Right kidney (tissue), 1 donor: ENCODE measurements around the gene PLCH2.

Experiments used
- DNase-seq: peaks from one replicate; pipeline ENCODE4 v3.0.0-alpha.2; 2016

Gene PLCH2

GRCh38 chr1:2515763-2516080 is 39.6 kb downstream of the PLCH2 start:
- no peak for DNase-seq

- DNase-seq, result no peak
These were observed 40.0 kb downstream of the PLCH2 start for GRCh38 chr1:2516124-2516523.

GRCh38 chr1:2516946-2517345 is 40.9 kb downstream of the PLCH2 start:
- DNase-seq, result no peak

GRCh38 chr1:2517966-2518365 is 41.9 kb downstream of the PLCH2 start:
- no peak for DNase-seq

GRCh38 chr1:2518528-2518927 is 42.4 kb downstream of the PLCH2 start:
- no peak for DNase-seq

GRCh38 chr1:2519029-2519685 is 43.1 kb downstream of the PLCH2 start:
- DNase-seq, result no peak

- DNase-seq, result no peak
These were observed 43.6 kb downstream of the PLCH2 start for GRCh38 chr1:2519729-2520128.

GRCh38 chr1:2520206-2520605 is 44.1 kb downstream of the PLCH2 start:
- DNase-seq, result no peak

- no peak for DNase-seq
These were observed 44.7 kb downstream of the PLCH2 start for GRCh38 chr1:2520806-2521205.

GRCh38 chr1:2522230-2522629 is 46.1 kb downstream of the PLCH2 start:
- no peak for DNase-seq

GRCh38 chr1:2523191-2523890 is 47.3 kb downstream of the PLCH2 start:
- no peak for DNase-seq

GRCh38 chr1:2523891-2524609 is 48.0 kb downstream of the PLCH2 start:
- no peak for DNase-seq

- DNase-seq, result no peak
These were observed 49.5 kb downstream of the PLCH2 start for GRCh38 chr1:2525572-2525919.

- DNase-seq, result peak; percentile 83
These were observed 50.1 kb downstream of the PLCH2 start, which contains the start of gene PANK4 for GRCh38 chr1:2525920-2526823. Gene PANK4, minus strand, starts transcription at chr1:2526596. Its CDS starts 9 bp downstream, at chr1:2526587.

GRCh38 chr1:2526824-2527555 is 50.9 kb downstream of the PLCH2 start:
- peak; percentile 66 for DNase-seq

GRCh38 chr1:2527556-2527860 is 51.4 kb downstream of the PLCH2 start:
- no peak for DNase-seq

GRCh38 chr1:2528016-2528415 is 51.9 kb downstream of the PLCH2 start:
- no peak for DNase-seq

- no peak for DNase-seq
These were observed 52.5 kb downstream of the PLCH2 start for GRCh38 chr1:2528611-2528965.

- DNase-seq, result peak; percentile 58
These were observed 53.1 kb downstream of the PLCH2 start for GRCh38 chr1:2528966-2529783.

- peak; percentile 53 for DNase-seq
These were observed 53.9 kb downstream of the PLCH2 start, which contains the start of gene HES5 for GRCh38 chr1:2529784-2530512. Gene HES5, minus strand, starts transcription at chr1:2530263. Its CDS starts 99 bp downstream, at chr1:2530164.
